KG1 (cell line): ENCODE measurements around the gene SPI1.

Experiments
- DNase-seq: peaks from one replicate; lab custom pipeline; 2025; lab: John Stamatoyannopoulos, UW

SPI1 gene

GRCh38 chr11:47388697-47389576 lies 10.6 kb upstream of the SPI1 start:
- DNase-seq = no peak

- no peak for DNase-seq
These were observed 9.8 kb upstream of the SPI1 start for GRCh38 chr11:47387944-47388696.

- no peak for DNase-seq
These were observed 6.2 kb upstream of the SPI1 start for GRCh38 chr11:47384498-47384897.

GRCh38 chr11:47383071-47383470 lies 4.7 kb upstream of the SPI1 start:
- DNase-seq = no peak

GRCh38 chr11:47380078-47380477 lies 1.7 kb upstream of the SPI1 start:
- DNase-seq = no peak

GRCh38 chr11:47379317-47379716 lies 970 bp upstream of the SPI1 start:
- DNase-seq = no peak

- DNase-seq = no peak
These were observed 456 bp upstream of the SPI1 start for GRCh38 chr11:47378836-47379170.

GRCh38 chr11:47377571-47378009 lies 757 bp downstream of the SPI1 start:
- DNase-seq = no peak

- DNase-seq = no peak
These were observed 1.6 kb downstream of the SPI1 start for GRCh38 chr11:47376525-47377371.

GRCh38 chr11:47376107-47376524 lies 2.2 kb downstream of the SPI1 start:
- no peak for DNase-seq

GRCh38 chr11:47375546-47376085 lies 2.7 kb downstream of the SPI1 start:
- DNase-seq = no peak

GRCh38 chr11:47375020-47375419 lies 3.3 kb downstream of the SPI1 start:
- no peak for DNase-seq

GRCh38 chr11:47374720-47375019 lies 3.7 kb downstream of the SPI1 start:
- no peak for DNase-seq

- DNase-seq = peak; percentile 23
These were observed 4.2 kb downstream of the SPI1 start for GRCh38 chr11:47373876-47374719.

GRCh38 chr11:47372422-47372821 lies 5.9 kb downstream of the SPI1 start:
- no peak for DNase-seq

GRCh38 chr11:47369676-47370075 lies 8.7 kb downstream of the SPI1 start:
- no peak for DNase-seq

- no peak for DNase-seq
These were observed 12.3 kb downstream of the SPI1 start for GRCh38 chr11:47366020-47366490.

GRCh38 chr11:47361419-47361818 lies 16.9 kb downstream of the SPI1 start:
- DNase-seq = no peak

- no peak for DNase-seq
These were observed 18.0 kb downstream of the SPI1 start for GRCh38 chr11:47360341-47360740.

GRCh38 chr11:47359586-47359985 lies 18.8 kb downstream of the SPI1 start:
- DNase-seq = peak; percentile 51

GRCh38 chr11:47359162-47359561 lies 19.2 kb downstream of the SPI1 start:
- DNase-seq = no peak
